HEK293 (cell line): ENCODE results near the gene MYL4.

Experiments
- ZNF266 ChIP-seq: fragments of 450-650 bp; formaldehyde crosslinking; IDR thresholded peaks from 2 replicates; pipeline ENCODE4 v1.5.1; 2016; ENCODE audit warnings: missing biosample characterization, missing genetic modification characterization, low read depth
- ZNF521 ChIP-seq: fragments of 450-650 bp; formaldehyde crosslinking; IDR thresholded peaks from 2 replicates; pipeline ENCODE4 v1.5.1; 2017; ENCODE audit warnings: missing biosample characterization, mild to moderate bottlenecking, missing genetic modification characterization
- ZNF600 ChIP-seq: fragments of 450-650 bp; formaldehyde crosslinking; IDR thresholded peaks from 2 replicates; pipeline ENCODE4 v1.5.1; 2016; ENCODE audit warnings: missing biosample characterization, missing genetic modification characterization
- ZNF610 ChIP-seq: fragments of 450-650 bp; formaldehyde crosslinking; IDR thresholded peaks from 2 replicates; pipeline ENCODE4 v1.5.1; 2016; ENCODE audit warnings: missing biosample characterization, missing genetic modification characterization, borderline replicate concordance
- TF ChIP-seq, protein P1 (sequence below): fragments of 450-650 bp; formaldehyde crosslinking; IDR thresholded peaks from 2 replicates; pipeline ENCODE4 v1.5.1; 2016; ENCODE audit warnings: missing biosample characterization, missing genetic modification characterization
- TF ChIP-seq, protein P2 (sequence below): fragments of 450-650 bp; formaldehyde crosslinking; conservative IDR thresholded peaks from 2 replicates; pipeline ENCODE4 v1.5.1; 2016; ENCODE audit warnings: low read depth, missing biosample characterization, missing genetic modification characterization

DNA sequence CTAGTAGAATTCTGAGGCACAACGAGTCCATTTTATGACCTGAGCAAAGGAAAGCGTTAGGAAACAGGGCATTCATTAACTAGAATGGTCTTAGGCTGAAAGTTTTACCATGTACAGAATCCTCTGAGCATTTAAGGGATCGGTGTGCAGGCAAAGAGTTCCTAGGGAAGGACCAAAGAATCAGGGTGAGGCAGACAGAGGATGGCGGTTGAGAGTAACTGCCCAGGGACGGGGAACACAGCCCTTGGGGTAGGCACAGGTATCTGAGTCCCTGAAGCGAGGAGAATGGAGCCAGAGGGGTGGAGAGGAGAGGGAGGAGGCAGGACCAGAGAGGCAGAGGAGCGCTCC, 30.4 kb downstream of the MYL4 start:
- TF ChIP-seq ZNF521 (tag by site-specific recombination): no peak
- TF ChIP-seq, protein P1, sequence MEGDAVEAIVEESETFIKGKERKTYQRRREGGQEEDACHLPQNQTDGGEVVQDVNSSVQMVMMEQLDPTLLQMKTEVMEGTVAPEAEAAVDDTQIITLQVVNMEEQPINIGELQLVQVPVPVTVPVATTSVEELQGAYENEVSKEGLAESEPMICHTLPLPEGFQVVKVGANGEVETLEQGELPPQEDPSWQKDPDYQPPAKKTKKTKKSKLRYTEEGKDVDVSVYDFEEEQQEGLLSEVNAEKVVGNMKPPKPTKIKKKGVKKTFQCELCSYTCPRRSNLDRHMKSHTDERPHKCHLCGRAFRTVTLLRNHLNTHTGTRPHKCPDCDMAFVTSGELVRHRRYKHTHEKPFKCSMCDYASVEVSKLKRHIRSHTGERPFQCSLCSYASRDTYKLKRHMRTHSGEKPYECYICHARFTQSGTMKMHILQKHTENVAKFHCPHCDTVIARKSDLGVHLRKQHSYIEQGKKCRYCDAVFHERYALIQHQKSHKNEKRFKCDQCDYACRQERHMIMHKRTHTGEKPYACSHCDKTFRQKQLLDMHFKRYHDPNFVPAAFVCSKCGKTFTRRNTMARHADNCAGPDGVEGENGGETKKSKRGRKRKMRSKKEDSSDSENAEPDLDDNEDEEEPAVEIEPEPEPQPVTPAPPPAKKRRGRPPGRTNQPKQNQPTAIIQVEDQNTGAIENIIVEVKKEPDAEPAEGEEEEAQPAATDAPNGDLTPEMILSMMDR: no peak
- TF ChIP-seq ZNF610 (tag by site-specific recombination): no peak
- TF ChIP-seq ZNF266: no peak
- TF ChIP-seq, protein P2, sequence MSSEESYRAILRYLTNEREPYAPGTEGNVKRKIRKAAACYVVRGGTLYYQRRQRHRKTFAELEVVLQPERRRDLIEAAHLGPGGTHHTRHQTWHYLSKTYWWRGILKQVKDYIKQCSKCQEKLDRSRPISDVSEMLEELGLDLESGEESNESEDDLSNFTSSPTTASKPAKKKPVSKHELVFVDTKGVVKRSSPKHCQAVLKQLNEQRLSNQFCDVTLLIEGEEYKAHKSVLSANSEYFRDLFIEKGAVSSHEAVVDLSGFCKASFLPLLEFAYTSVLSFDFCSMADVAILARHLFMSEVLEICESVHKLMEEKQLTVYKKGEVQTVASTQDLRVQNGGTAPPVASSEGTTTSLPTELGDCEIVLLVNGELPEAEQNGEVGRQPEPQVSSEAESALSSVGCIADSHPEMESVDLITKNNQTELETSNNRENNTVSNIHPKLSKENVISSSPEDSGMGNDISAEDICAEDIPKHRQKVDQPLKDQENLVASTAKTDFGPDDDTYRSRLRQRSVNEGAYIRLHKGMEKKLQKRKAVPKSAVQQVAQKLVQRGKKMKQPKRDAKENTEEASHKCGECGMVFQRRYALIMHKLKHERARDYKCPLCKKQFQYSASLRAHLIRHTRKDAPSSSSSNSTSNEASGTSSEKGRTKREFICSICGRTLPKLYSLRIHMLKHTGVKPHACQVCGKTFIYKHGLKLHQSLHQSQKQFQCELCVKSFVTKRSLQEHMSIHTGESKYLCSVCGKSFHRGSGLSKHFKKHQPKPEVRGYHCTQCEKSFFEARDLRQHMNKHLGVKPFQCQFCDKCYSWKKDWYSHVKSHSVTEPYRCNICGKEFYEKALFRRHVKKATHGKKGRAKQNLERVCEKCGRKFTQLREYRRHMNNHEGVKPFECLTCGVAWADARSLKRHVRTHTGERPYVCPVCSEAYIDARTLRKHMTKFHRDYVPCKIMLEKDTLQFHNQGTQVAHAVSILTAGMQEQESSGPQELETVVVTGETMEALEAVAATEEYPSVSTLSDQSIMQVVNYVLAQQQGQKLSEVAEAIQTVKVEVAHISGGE: no peak
- no peak for TF ChIP-seq ZNF600 (tag by site-specific recombination)
